ENCODE results near the gene LPAR1.
A peak's percentile ranks its signal among the peaks of the same experiment; 100 is the strongest.

Gene LPAR1

DNA sequence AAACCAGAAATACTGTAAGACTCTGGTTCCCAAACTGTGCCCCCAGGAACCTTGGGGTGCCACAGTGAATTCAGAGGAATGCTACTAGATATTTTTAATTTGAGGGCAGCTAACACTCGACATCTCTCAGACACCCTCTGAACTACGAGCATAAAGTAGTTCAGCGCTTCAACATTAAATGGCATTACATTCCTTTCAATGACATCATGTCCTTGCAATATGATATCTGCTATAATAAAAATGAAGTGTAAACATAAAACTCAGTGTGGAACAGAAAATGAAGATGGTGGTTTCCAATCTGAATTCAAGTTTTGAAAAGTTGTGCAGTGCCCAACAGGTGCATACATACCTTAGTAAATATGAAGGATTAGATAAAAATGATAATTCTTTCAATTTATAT is 116.1 kb downstream of the LPAR1 start:
- H3K27ac Mint-ChIP-seq: no peak overlapping the region
- no peaks in the 10 kb centered on the region for H3K27me3 Mint-ChIP-seq
- no peak overlapping the region for H3K4me3 Mint-ChIP-seq
- peaks cover 6 to 13% of the 10 kb centered on the region in 2 donors for H3K4me1 Mint-ChIP-seq
- ATAC-seq (replicated peaks): no peak
- no peak for DNase-seq
- H3K9me3 Mint-ChIP-seq: no peaks in the 10 kb centered on the region
- no peaks in the 10 kb centered on the region for H3K36me3 Mint-ChIP-seq

DNA sequence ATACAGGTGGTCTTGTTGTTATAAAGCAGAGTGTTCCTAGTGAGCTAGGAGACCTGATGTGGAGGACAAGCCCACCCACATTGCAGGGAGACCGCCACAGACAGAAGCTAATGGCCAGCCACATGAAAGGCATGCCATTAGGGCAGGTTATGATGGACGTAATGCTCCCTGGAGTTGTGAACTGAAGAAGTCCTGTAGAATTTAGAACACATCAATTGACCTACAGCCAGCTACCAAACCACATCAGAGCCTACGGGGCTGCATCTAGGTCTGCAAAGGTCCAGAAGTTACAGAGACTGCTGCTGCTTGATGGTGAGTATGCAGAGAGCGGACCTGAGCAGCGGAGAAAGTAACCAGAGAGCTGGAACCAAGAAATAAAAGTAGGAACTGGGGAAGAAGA is 116.6 kb downstream of the LPAR1 start:
- no peaks in the 10 kb centered on the region for H3K9me3 Mint-ChIP-seq
- no peak for ATAC-seq (replicated peaks)
- no peak overlapping the region for H3K4me3 Mint-ChIP-seq
- peaks cover 6 to 13% of the 10 kb centered on the region in 2 donors for H3K4me1 Mint-ChIP-seq
- H3K27me3 Mint-ChIP-seq: no peaks in the 10 kb centered on the region
- no peak for DNase-seq
- no peak overlapping the region for H3K27ac Mint-ChIP-seq
- no peaks in the 10 kb centered on the region for H3K36me3 Mint-ChIP-seq

- H3K4me1 Mint-ChIP-seq: peaks cover 6 to 13% of the 10 kb centered on the region in 2 donors
- peak overlapping the region; percentile 5 for H3K27ac Mint-ChIP-seq
- no peak for DNase-seq
- H3K27me3 Mint-ChIP-seq: no peaks in the 10 kb centered on the region
- H3K9me3 Mint-ChIP-seq: no peaks in the 10 kb centered on the region
- no peaks in the 10 kb centered on the region for H3K36me3 Mint-ChIP-seq
- H3K4me3 Mint-ChIP-seq: no peak overlapping the region
- ATAC-seq (replicated peaks): peak; percentile 81 to 85
Measured at GRCh38 chr9:110919609-110920008, 118.7 kb downstream of the LPAR1 start.

GRCh38 chr9:110919050-110919435 is 119.2 kb downstream of the LPAR1 start:
- Mint-ChIP-seq H3K9me3 (peaks cover 3 to 5% of the 10 kb centered on the region in 2 donors), H3K4me3 (no peak overlapping the region), H3K36me3 (no peaks in the 10 kb centered on the region), H3K27ac (no peak overlapping the region), H3K27me3 (no peaks in the 10 kb centered on the region), H3K4me1 (peaks cover 6 to 13% of the 10 kb centered on the region in 2 donors)
- DNase-seq: no peak
- peak in 1 of 2 donors; percentile 15 for ATAC-seq (replicated peaks)

DNA sequence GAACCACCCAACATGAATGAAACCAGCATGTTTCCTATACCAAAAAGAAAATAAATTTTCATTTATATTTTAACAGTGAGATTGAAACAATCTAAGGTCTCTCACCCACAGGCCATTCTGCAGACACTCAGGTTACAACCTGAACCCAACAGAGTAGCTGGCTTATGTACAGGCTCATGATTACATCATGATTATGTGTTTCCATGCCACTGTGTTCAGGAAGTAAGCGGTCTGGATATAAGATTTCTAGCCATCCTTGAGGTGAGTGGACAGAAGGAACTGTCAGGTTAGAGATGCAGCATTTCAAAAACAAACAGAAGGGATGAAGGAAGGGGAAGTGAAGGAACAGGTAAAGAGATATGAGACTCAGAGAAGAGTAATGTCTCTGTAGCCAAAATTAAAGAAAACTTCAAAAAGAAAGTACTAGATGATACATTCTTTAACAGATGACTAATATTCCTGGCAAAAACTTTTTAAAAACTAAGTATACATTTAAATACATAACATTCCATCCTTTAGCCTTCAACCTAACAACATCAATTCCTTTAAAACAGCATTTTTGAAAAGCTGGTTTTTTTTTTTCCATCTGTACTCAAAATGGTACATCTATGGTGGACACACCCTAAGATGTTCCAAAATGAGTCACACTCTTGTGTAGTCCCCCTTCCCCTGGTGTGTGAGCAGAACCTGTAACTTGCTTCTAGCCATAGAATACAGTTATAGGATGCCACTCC is 119.8 kb downstream of the LPAR1 start:
- no peak overlapping the region for H3K4me3 Mint-ChIP-seq
- peaks cover 8 to 9% of the 10 kb centered on the region in 2 donors for H3K9me3 Mint-ChIP-seq
- peaks cover 6 to 13% of the 10 kb centered on the region in 2 donors for H3K4me1 Mint-ChIP-seq
- no peaks in the 10 kb centered on the region for H3K36me3 Mint-ChIP-seq
- no peak for DNase-seq
- peak; percentile 60 to 81 for ATAC-seq (replicated peaks)
- H3K27ac Mint-ChIP-seq: no peak overlapping the region
- H3K27me3 Mint-ChIP-seq: no peaks in the 10 kb centered on the region

GRCh38 chr9:110916403-110916802 is 121.9 kb downstream of the LPAR1 start:
- H3K27me3 Mint-ChIP-seq: peaks cover 0 to 6% of the 10 kb centered on the region in 2 donors
- no peaks in the 10 kb centered on the region for H3K36me3 Mint-ChIP-seq
- ATAC-seq (replicated peaks): no peak
- no peak overlapping the region for H3K27ac Mint-ChIP-seq
- peaks cover 6 to 13% of the 10 kb centered on the region in 2 donors for H3K4me1 Mint-ChIP-seq
- no peak overlapping the region for H3K4me3 Mint-ChIP-seq
- no peak for DNase-seq
- peaks cover 9 to 11% of the 10 kb centered on the region in 2 donors for H3K9me3 Mint-ChIP-seq

- DNase-seq: no peak
- Mint-ChIP-seq H3K27ac (no peak overlapping the region), H3K36me3 (no peaks in the 10 kb centered on the region), H3K9me3 (peaks cover 15% of the 10 kb centered on the region in 2 donors), H3K4me1 (peaks cover 3 to 4% of the 10 kb centered on the region in 2 donors), H3K27me3 (peaks cover 0 to 6% of the 10 kb centered on the region in 2 donors), H3K4me3 (no peak overlapping the region)
- no peak for ATAC-seq (replicated peaks)
Measured at GRCh38 chr9:110912419-110913291, 125.6 kb downstream of the LPAR1 start.

DNA sequence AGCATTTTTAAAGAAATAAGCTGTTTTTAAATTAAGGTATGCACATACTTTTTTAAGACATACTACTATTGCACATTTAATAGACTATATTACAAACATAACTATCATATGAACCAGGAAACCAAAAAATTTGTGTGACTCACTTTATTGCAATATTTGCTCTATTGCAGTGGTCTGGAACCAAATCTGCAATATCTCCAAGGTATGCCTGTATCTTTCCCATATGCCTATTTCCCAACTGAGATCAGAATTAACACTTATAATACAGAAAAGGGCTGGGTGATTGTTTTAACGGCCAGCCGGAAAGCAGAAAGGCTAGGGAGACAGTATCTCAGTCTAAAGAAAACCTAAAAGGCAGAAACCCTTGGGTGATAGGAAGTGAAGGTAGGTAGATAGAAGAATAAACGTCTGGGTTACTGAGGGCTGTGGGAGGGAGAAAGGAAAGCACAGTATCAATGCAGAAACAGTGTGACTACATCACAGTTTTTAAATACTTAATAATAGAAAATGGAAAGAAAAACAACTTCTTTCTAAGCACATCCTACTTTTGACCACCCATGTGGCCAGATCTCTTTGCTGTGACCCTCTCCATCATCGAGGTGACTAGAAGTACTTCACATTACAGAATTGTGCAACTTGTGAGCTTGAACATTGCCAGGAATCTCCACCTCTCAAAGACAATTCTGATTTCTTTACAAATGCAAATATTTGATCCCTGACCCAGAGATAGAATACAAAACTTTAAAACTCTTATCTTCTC is 126.4 kb downstream of the LPAR1 start:
- Mint-ChIP-seq H3K27me3 (peaks cover 0 to 6% of the 10 kb centered on the region in 2 donors), H3K9me3 (peaks cover 15% of the 10 kb centered on the region in 2 donors), H3K4me1 (peaks cover 3 to 4% of the 10 kb centered on the region in 2 donors), H3K27ac (no peak overlapping the region), H3K4me3 (no peak overlapping the region), H3K36me3 (no peaks in the 10 kb centered on the region)
- DNase-seq: no peak
- ATAC-seq (replicated peaks): no peak

GRCh38 chr9:110908894-110909293 is 129.4 kb downstream of the LPAR1 start:
- ATAC-seq (replicated peaks): peak; percentile 80 to 82
- Mint-ChIP-seq H3K36me3 (no peaks in the 10 kb centered on the region), H3K4me1 (peaks cover 3 to 4% of the 10 kb centered on the region in 2 donors), H3K27ac (no peak overlapping the region), H3K9me3 (peaks cover 10% of the 10 kb centered on the region in 2 donors), H3K27me3 (peaks cover 0 to 6% of the 10 kb centered on the region in 2 donors), H3K4me3 (no peak overlapping the region)
- no peak for DNase-seq

DNA sequence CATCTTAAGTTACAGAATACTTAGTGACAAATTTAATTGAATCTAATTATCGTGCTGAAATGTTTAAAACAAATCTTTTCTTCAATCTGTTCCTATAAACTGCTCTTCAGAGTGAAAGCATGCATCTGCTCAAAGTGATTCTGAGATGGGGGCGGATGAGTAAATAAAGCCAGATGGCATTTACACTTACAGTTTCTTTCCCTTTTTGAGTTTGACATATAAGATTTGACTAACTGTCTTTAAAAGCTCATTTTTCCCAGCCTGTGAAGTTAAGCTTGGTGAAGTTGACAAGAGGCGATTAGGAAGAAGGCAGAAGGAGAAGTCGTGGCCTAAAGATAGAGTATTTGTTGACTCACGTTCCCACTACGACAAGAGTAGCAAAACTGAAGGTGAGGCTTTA is 137.4 kb downstream of the LPAR1 start:
- H3K27me3 Mint-ChIP-seq: peaks cover 0 to 5% of the 10 kb centered on the region in 2 donors
- ATAC-seq (replicated peaks) (peak in 1 of 2 donors; percentile 19), DNase-seq (no peak)
- H3K36me3 Mint-ChIP-seq: peaks cover 4 to 5% of the 10 kb centered on the region in 2 donors
- H3K4me1 Mint-ChIP-seq: no peaks in the 10 kb centered on the region
- H3K4me3 Mint-ChIP-seq: no peak overlapping the region
- H3K27ac Mint-ChIP-seq: no peak overlapping the region
- H3K9me3 Mint-ChIP-seq: peaks cover 23 to 26% of the 10 kb centered on the region in 2 donors

DNA sequence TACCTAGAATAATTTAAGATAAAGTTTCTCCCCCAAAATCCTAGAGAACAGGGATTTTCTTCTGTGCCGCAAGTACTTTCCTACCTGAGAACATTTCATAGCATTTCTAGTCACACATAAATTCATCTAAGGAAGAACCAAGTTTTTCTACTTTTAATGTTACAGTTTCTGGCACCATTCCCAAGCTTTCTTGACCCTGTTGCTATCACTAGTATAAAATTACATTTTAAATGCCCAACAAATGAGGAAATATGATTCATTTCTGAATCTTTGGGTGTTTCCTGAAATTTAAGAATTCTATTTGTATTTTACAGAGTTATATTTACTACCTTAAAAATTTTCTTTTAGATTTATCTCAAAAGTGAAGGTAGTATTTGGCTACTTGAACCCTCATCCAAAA is 137.8 kb downstream of the LPAR1 start:
- ATAC-seq (replicated peaks) (no peak), DNase-seq (no peak)
- peaks cover 23 to 26% of the 10 kb centered on the region in 2 donors for H3K9me3 Mint-ChIP-seq
- no peaks in the 10 kb centered on the region for H3K4me1 Mint-ChIP-seq
- no peak overlapping the region for H3K4me3 Mint-ChIP-seq
- peaks cover 4 to 5% of the 10 kb centered on the region in 2 donors for H3K36me3 Mint-ChIP-seq
- peaks cover 0 to 5% of the 10 kb centered on the region in 2 donors for H3K27me3 Mint-ChIP-seq
- no peak overlapping the region for H3K27ac Mint-ChIP-seq

GRCh38 chr9:110898866-110899265 is 139.4 kb downstream of the LPAR1 start:
- ATAC-seq (replicated peaks) (no peak), DNase-seq (no peak)
- H3K27me3 Mint-ChIP-seq: peaks cover 0 to 5% of the 10 kb centered on the region in 2 donors
- no peak overlapping the region for H3K27ac Mint-ChIP-seq
- no peak overlapping the region for H3K4me3 Mint-ChIP-seq
- H3K36me3 Mint-ChIP-seq: peaks cover 4 to 5% of the 10 kb centered on the region in 2 donors
- H3K9me3 Mint-ChIP-seq: peaks cover 23 to 26% of the 10 kb centered on the region in 2 donors
- no peaks in the 10 kb centered on the region for H3K4me1 Mint-ChIP-seq

GRCh38 chr9:110898358-110898757 is 139.9 kb downstream of the LPAR1 start:
- DNase-seq (no peak), ATAC-seq (replicated peaks) (no peak)
- no peak overlapping the region for H3K4me3 Mint-ChIP-seq
- peaks cover 0 to 5% of the 10 kb centered on the region in 2 donors for H3K27me3 Mint-ChIP-seq
- H3K4me1 Mint-ChIP-seq: no peaks in the 10 kb centered on the region
- peaks cover 23 to 25% of the 10 kb centered on the region in 2 donors for H3K9me3 Mint-ChIP-seq
- H3K36me3 Mint-ChIP-seq: peaks cover 4 to 5% of the 10 kb centered on the region in 2 donors
- H3K27ac Mint-ChIP-seq: no peak overlapping the region

- H3K27me3 Mint-ChIP-seq: peaks cover 0 to 5% of the 10 kb centered on the region in 2 donors
- H3K9me3 Mint-ChIP-seq: peaks cover 21 to 24% of the 10 kb centered on the region in 2 donors
- H3K4me1 Mint-ChIP-seq: no peaks in the 10 kb centered on the region
- no peak overlapping the region for H3K27ac Mint-ChIP-seq
- no peak for DNase-seq
- ATAC-seq (replicated peaks): no peak
- no peak overlapping the region for H3K4me3 Mint-ChIP-seq
- peaks cover 4 to 5% of the 10 kb centered on the region in 2 donors for H3K36me3 Mint-ChIP-seq
Measured at GRCh38 chr9:110897943-110898342, 140.3 kb downstream of the LPAR1 start.

Measured in stimulated activated naive B cell treated with anti-CD40 and anti-IgM and Interleukin-4, amounts not matched to agents 10 μg/mL and 1 μg/mL and 100 μg/mL, for 72 hours (primary cell).